NCI-H69 (cell line): ENCODE results near the gene VWA8.
"Not testable (repeated sequence)": the region's sequence is repeated elsewhere in the genome, so short reads cannot be mapped to it uniquely, and the experiment has no call there.

ENCODE experiments used
- DNase-seq: peaks from one replicate; lab custom pipeline; 2025; lab: John Stamatoyannopoulos, UW

The VWA8 gene

GRCh38 chr13:41922894-41923293 is 38.0 kb downstream of the VWA8 start:
- DNase-seq, result not testable (repeated sequence)

- DNase-seq, result peak; percentile 86
Measured at GRCh38 chr13:41919741-41920487, 41.0 kb downstream of the VWA8 start.

- DNase-seq, result peak; percentile 49
Measured at GRCh38 chr13:41919031-41919740, 41.7 kb downstream of the VWA8 start.

GRCh38 chr13:41917641-41918040 is 43.3 kb downstream of the VWA8 start:
- peak; percentile 63 for DNase-seq

- peak; percentile 22 for DNase-seq
Measured at GRCh38 chr13:41916173-41916954, 44.5 kb downstream of the VWA8 start.

GRCh38 chr13:41915081-41915480 is 45.8 kb downstream of the VWA8 start:
- peak; percentile 65 for DNase-seq

- DNase-seq, result peak; percentile 52
Measured at GRCh38 chr13:41914552-41914951, 46.4 kb downstream of the VWA8 start.

GRCh38 chr13:41909506-41909905 is 51.4 kb downstream of the VWA8 start:
- peak; percentile 87 for DNase-seq

GRCh38 chr13:41905600-41906254 is 55.2 kb downstream of the VWA8 start:
- DNase-seq, result peak; percentile 60

GRCh38 chr13:41900918-41901317 is 60.0 kb downstream of the VWA8 start:
- no peak for DNase-seq

- DNase-seq, result not testable (repeated sequence)
Measured at GRCh38 chr13:41898411-41898810, 62.5 kb downstream of the VWA8 start.

- no peak for DNase-seq
Measured at GRCh38 chr13:41897126-41897525, 63.8 kb downstream of the VWA8 start.

GRCh38 chr13:41895478-41895877 is 65.4 kb downstream of the VWA8 start:
- no peak for DNase-seq

- DNase-seq, result no peak
Measured at GRCh38 chr13:41891119-41891518, 69.8 kb downstream of the VWA8 start.

GRCh38 chr13:41883147-41883546 is 77.8 kb downstream of the VWA8 start:
- DNase-seq, result no peak

GRCh38 chr13:41881890-41882289 is 79.0 kb downstream of the VWA8 start:
- DNase-seq, result not testable (repeated sequence)

GRCh38 chr13:41880966-41881365 is 79.9 kb downstream of the VWA8 start:
- no peak for DNase-seq

GRCh38 chr13:41864658-41865057 is 96.3 kb downstream of the VWA8 start:
- DNase-seq, result no peak

- not testable (repeated sequence) for DNase-seq
Measured at GRCh38 chr13:41862659-41863058, 98.2 kb downstream of the VWA8 start.

- no peak for DNase-seq
Measured at GRCh38 chr13:41859565-41859964, 101.3 kb downstream of the VWA8 start.

GRCh38 chr13:41858780-41859179 is 102.1 kb downstream of the VWA8 start:
- no peak for DNase-seq

GRCh38 chr13:41854758-41855157 is 106.2 kb downstream of the VWA8 start:
- DNase-seq, result no peak
